ENCODE data around the gene PCYT1A.

Gene PCYT1A

DNA sequence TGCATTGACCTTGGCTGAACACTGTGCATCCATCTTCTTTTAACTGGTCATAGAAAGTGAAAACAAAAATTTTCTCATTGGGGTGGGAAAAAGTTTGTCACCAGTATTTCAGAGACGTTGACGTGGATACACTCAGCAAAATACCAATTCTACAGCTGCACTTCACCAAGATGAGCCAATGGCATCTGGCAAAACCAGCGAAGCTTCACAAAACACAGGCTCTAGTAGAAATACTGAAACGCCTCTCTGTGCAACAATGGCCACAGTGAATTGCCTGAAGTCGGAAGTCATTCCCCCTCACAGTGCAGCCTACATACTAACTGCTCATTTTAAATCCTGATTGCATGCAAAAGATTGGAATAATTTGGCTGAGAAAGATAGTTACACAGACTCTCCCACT lies 17.0 kb downstream of the PCYT1A start:
- no peak overlapping the region for H3K4me3 ChIP-seq (ENCODE audit: low read depth, low read length)
- DNase-seq (ENCODE audit: low read depth) = no peak
- TF ChIP-seq CTCF (conservative IDR thresholded peaks at IDR 0.05; ENCODE audit: low read depth, low read length) = no peak

GRCh38 chr3:196268284-196269163 lies 19.0 kb downstream of the PCYT1A start:
- peak; percentile 88 for DNase-seq (ENCODE audit: low read depth)
- H3K4me3 ChIP-seq (ENCODE audit: low read depth, low read length) = no peak overlapping the region
- no peak for TF ChIP-seq CTCF (conservative IDR thresholded peaks at IDR 0.05; ENCODE audit: low read depth, low read length)

GRCh38 chr3:196263819-196264218 lies 23.7 kb downstream of the PCYT1A start:
- TF ChIP-seq CTCF (conservative IDR thresholded peaks at IDR 0.05; ENCODE audit: low read depth, low read length) = no peak
- no peak for DNase-seq (ENCODE audit: low read depth)
- no peak overlapping the region for H3K4me3 ChIP-seq (ENCODE audit: low read depth, low read length)

- H3K4me3 ChIP-seq (ENCODE audit: low read depth, low read length) = no peak overlapping the region
- no peak for DNase-seq (ENCODE audit: low read depth)
- no peak for TF ChIP-seq CTCF (conservative IDR thresholded peaks at IDR 0.05; ENCODE audit: low read depth, low read length)
Observed at GRCh38 chr3:196260784-196261183, 26.7 kb downstream of the PCYT1A start.

DNA sequence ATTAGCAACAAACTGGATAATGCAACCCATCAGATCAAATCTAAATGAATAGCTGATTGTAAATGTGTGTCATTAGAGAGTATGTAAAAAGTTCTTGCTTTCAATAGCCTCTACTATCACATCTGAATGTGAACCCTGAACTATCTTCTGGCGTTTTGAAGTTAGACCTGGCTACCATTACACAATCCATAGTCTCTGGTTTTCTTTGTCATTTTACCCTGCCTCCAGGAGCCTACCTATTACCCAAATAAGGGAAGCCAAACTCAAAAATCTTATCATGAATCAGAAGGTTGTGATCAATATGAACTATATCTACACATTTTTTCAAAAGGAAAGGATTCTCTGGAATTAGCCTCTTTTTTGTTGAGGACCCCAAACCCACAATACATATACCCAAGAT lies 31.8 kb downstream of the PCYT1A start:
- H3K4me3 ChIP-seq (ENCODE audit: low read depth, low read length) = no peak overlapping the region
- TF ChIP-seq CTCF (conservative IDR thresholded peaks at IDR 0.05; ENCODE audit: low read depth, low read length) = no peak
- DNase-seq (ENCODE audit: low read depth) = no peak

DNA sequence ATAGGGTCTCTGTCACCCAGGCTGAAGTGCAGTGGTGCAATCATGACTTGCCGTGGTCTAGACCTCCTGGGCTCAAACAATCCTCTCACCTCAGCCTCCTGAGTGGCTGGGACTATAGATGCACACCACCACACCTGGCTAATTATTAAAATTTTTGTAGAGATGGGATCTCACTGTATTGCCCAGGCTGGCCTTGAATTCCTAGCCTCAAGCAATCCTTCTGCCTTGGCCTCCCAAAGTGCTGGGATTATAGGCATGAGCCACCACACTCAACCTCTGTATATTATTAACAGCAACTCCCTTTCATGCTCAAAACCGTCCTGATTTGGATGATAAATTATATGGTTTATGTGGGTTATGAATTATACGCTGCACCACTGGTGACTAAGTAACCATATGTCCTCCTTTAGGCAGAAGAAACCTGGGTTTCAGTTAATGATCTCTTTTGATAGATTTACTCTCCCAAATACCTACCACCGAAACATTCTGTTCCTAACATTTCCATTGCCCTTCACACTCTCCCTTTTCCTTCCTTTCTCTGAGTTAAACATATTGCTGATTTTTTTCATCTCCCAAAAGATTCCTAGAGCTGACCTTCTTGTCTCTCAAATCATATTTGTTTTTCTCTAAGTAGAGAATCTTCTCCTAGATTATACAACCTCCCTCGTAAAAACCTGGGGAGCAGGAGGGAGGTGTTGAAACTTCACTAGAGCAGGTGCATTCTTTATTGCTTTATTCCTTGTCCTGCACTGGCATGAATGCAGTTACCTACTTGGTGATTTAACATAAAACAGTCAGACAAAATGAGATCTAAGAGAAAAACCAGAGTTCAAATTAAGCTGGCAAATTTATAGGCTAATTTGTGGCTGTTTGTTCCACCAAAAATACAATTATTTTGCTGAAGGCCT lies 32.9 kb downstream of the PCYT1A start:
- no peak for DNase-seq (ENCODE audit: low read depth)
- TF ChIP-seq CTCF (conservative IDR thresholded peaks at IDR 0.05; ENCODE audit: low read depth, low read length) = no peak

More for the DNA sequence above, 32.9 kb downstream of the PCYT1A start:
- H3K4me3 ChIP-seq (ENCODE audit: low read depth, low read length) = no peak overlapping the region
